ENCODE data around the gene MAMSTR. TPM values are rescaled to one million over a fixed set of nuclear protein-coding genes. Genes with fewer than 3 reads are reported as not detected.

The MAMSTR gene
- polyA plus RNA-seq, 1 donor (not counting 4 experiments of a cell fraction or from before 2014, with no cell fraction given): 0.35 TPM

- Histone ChIP-seq H2AFZ (ENCODE audit: control insufficient read depth, low read length) (no peak overlapping the region), H3K4me2 (ENCODE audit: control insufficient read depth, extremely low read depth, insufficient read depth, low read depth, low read length) (no peak overlapping the region), H4K20me1 (ENCODE audit: control insufficient read depth, extremely low read depth, insufficient read depth, low read length) (no peaks in the 10 kb centered on the region), H3K4me1 (ENCODE audit: control insufficient read depth, extremely low read depth, insufficient read depth, low read length) (peaks cover 7% of the 10 kb centered on the region), H3K9ac (ENCODE audit: control insufficient read depth, extremely low read depth, insufficient read depth, low read length) (no peak overlapping the region), H3K9me1 (ENCODE audit: control insufficient read depth, extremely low read depth, insufficient read depth, low read length) (peaks cover 4% of the 10 kb centered on the region), H3K4me3 (ENCODE audit: control insufficient read depth in 2 of 3, extremely low read depth in 1 of 3, insufficient read depth in 2 of 3, low read depth in 1 of 3, low read length in 3 of 3) (no peak overlapping the region), H3K9me3 (ENCODE audit: control insufficient read depth, low read depth, low read length) (no peaks in the 10 kb centered on the region), H3K27me3 (ENCODE audit: control insufficient read depth, extremely low read depth, insufficient read depth, low read length) (no peaks in the 10 kb centered on the region), H3K79me2 (ENCODE audit: control insufficient read depth, insufficient read depth, low read length) (peaks cover 21% of the 10 kb centered on the region), H3K36me3 (ENCODE audit: control insufficient read depth in 2 of 2, extremely low read depth in 1 of 2, insufficient read depth in 2 of 2, low read length in 2 of 2) (peaks cover 13 to 19% of the 10 kb centered on the region in 2 experiments), H3K27ac (ENCODE audit: control insufficient read depth, insufficient read depth, low read length) (no peak overlapping the region)
- TF ChIP-seq EZH2 (IDR thresholded peaks at IDR 0.05; ENCODE audit: low read length) (no peak), CTCF (optimal IDR thresholded peaks at IDR 0.05 in 1 of 3, IDR thresholded peaks at IDR 0.05 in 1 of 3, conservative IDR thresholded peaks at IDR 0.05 in 1 of 3; ENCODE audit: extremely low read depth in 1 of 3, insufficient read depth in 2 of 3, low read length in 3 of 3) (no peak)
- DNase-seq (ENCODE audit: low read depth, low spot score) (no peak), FAIRE-seq (no peak)
- dilution Hi-C loops (cut with MboI; ENCODE audit: extremely low pct_ligation_motif_present, low sequenced_read_pairs): no loop called here
Measured at GRCh38 chr19:48750351-48750750, 30.8 kb upstream of the MAMSTR start.

GRCh38 chr19:48749571-48750198, 30.2 kb upstream of the MAMSTR start:
- H3K4me3 ChIP-seq (ENCODE audit: control insufficient read depth in 2 of 3, extremely low read depth in 1 of 3, insufficient read depth in 2 of 3, low read depth in 1 of 3, low read length in 3 of 3): no peak overlapping the region
- no peak overlapping the region for H3K9ac ChIP-seq (ENCODE audit: control insufficient read depth, extremely low read depth, insufficient read depth, low read length)
- no peak overlapping the region for H3K4me2 ChIP-seq (ENCODE audit: control insufficient read depth, extremely low read depth, insufficient read depth, low read depth, low read length)
- H3K27me3 ChIP-seq (ENCODE audit: control insufficient read depth, extremely low read depth, insufficient read depth, low read length): no peaks in the 10 kb centered on the region
- FAIRE-seq (no peak), DNase-seq (ENCODE audit: low read depth, low spot score) (no peak)
- H2AFZ ChIP-seq (ENCODE audit: control insufficient read depth, low read length): no peak overlapping the region
- peaks cover 4% of the 10 kb centered on the region for H3K4me1 ChIP-seq (ENCODE audit: control insufficient read depth, extremely low read depth, insufficient read depth, low read length)
- dilution Hi-C loops (cut with MboI; ENCODE audit: extremely low pct_ligation_motif_present, low sequenced_read_pairs): no loop called here
- peaks cover 21% of the 10 kb centered on the region for H3K79me2 ChIP-seq (ENCODE audit: control insufficient read depth, insufficient read depth, low read length)
- no peaks in the 10 kb centered on the region for H3K9me3 ChIP-seq (ENCODE audit: control insufficient read depth, low read depth, low read length)
- peaks cover 4% of the 10 kb centered on the region for H3K9me1 ChIP-seq (ENCODE audit: control insufficient read depth, extremely low read depth, insufficient read depth, low read length)
- no peak overlapping the region for H3K27ac ChIP-seq (ENCODE audit: control insufficient read depth, insufficient read depth, low read length)
- H3K36me3 ChIP-seq (ENCODE audit: control insufficient read depth in 2 of 2, extremely low read depth in 1 of 2, insufficient read depth in 2 of 2, low read length in 2 of 2): peaks cover 13 to 19% of the 10 kb centered on the region in 2 experiments
- no peaks in the 10 kb centered on the region for H4K20me1 ChIP-seq (ENCODE audit: control insufficient read depth, extremely low read depth, insufficient read depth, low read length)
- no peak for TF ChIP-seq CTCF (optimal IDR thresholded peaks at IDR 0.05 in 1 of 3, IDR thresholded peaks at IDR 0.05 in 1 of 3, conservative IDR thresholded peaks at IDR 0.05 in 1 of 3; ENCODE audit: extremely low read depth in 1 of 3, insufficient read depth in 2 of 3, low read length in 3 of 3)
- TF ChIP-seq EZH2 (IDR thresholded peaks at IDR 0.05; ENCODE audit: low read length): no peak
